GM12865 (cell line): ENCODE results near the gene RYR1.

ENCODE experiments used
- DNase-seq: peaks from one replicate; pipeline ENCODE4 v3.0.0; 2010; ENCODE audit warnings: low read depth
- H3K4me3 ChIP-seq: 2 replicates; pipeline ENCODE4 v1.5.1; 2011; ENCODE audit warnings: mild to moderate bottlenecking, low read depth, low read length, control low read depth
- TF ChIP-seq, protein P1 (sequence below): IDR thresholded peaks from 2 replicates; pipeline ENCODE4 v1.5.1; 2011; ENCODE audit warnings: low read length, control low read depth, low read depth, inconsistent platforms; ENCODE audit not compliant: insufficient read depth; ENCODE audit errors: missing control alignments

RYR1 gene

DNA sequence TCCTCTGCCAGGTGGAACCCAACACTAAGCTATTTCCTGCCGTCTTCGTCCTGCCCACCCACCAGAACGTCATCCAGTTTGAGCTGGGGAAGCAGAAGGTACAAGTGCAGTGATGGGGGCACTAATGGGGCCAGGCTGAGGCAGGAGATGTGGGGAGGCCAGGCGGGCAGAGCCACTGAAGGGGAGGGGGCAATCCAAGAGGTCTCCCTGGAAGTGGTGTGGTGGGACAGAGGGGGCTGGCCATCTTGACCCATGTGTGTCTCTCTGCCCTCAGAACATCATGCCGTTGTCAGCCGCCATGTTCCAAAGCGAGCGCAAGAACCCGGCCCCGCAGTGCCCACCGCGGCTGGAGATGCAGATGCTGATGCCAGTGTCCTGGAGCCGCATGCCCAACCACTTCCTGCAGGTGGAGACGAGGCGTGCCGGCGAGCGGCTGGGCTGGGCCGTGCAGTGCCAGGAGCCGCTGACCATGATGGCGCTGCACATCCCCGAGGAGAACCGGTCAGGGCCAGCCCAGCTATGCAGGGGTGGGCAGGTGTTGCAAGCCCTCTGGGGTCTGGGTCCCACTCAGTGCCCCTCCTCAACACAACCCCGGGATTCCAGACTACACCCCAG, 49.6 kb downstream of the RYR1 start:
- no peak overlapping the region for H3K4me3 ChIP-seq
- DNase-seq: no peak
- TF ChIP-seq, protein P1, sequence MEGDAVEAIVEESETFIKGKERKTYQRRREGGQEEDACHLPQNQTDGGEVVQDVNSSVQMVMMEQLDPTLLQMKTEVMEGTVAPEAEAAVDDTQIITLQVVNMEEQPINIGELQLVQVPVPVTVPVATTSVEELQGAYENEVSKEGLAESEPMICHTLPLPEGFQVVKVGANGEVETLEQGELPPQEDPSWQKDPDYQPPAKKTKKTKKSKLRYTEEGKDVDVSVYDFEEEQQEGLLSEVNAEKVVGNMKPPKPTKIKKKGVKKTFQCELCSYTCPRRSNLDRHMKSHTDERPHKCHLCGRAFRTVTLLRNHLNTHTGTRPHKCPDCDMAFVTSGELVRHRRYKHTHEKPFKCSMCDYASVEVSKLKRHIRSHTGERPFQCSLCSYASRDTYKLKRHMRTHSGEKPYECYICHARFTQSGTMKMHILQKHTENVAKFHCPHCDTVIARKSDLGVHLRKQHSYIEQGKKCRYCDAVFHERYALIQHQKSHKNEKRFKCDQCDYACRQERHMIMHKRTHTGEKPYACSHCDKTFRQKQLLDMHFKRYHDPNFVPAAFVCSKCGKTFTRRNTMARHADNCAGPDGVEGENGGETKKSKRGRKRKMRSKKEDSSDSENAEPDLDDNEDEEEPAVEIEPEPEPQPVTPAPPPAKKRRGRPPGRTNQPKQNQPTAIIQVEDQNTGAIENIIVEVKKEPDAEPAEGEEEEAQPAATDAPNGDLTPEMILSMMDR: no peak

DNA sequence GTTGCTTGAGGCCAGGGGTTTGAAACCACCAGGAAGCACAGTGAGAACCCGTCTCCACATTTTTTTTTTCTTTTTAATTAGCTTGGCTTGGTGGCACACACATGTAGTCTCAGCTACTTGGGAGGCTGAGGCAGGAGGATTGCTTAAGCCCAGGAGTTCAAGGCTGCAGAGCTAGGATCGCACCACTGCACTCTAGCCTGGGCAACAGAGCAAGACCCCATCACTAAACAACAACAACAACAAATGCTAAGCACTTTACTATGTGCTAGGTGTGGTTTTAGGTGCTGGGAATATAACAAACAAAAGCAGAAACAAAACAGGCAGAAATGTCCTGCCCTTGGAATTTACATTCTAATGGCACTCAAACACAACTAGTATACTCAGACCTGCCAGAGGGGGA, 51.3 kb downstream of the RYR1 start:
- DNase-seq: no peak
- TF ChIP-seq, protein P1: no peak
- H3K4me3 ChIP-seq: no peak overlapping the region

DNA sequence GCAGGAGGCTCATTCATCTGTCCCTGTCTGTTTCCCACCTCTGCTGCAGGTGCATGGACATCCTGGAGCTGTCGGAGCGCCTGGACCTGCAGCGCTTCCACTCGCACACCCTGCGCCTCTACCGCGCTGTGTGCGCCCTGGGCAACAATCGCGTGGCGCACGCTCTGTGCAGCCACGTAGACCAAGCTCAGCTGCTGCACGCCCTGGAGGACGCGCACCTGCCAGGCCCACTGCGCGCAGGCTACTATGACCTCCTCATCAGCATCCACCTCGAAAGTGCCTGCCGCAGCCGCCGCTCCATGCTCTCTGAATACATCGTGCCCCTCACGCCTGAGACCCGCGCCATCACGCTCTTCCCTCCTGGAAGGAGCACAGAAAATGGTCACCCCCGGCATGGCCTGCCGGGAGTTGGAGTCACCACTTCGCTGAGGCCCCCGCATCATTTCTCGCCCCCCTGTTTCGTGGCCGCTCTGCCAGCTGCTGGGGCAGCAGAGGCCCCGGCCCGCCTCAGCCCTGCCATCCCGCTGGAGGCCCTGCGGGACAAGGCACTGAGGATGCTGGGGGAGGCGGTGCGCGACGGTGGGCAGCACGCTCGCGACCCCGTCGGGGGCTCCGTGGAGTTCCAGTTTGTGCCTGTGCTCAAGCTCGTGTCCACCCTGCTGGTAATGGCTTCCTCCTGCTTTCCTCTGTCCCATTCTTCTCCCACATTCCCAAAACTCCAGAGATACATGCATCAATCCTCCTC, 52.2 kb downstream of the RYR1 start:
- no peak overlapping the region for H3K4me3 ChIP-seq
- TF ChIP-seq, protein P1: no peak
- no peak for DNase-seq

GRCh38 chr19:38486731-38487336, 53.3 kb downstream of the RYR1 start:
- no peak overlapping the region for H3K4me3 ChIP-seq
- DNase-seq: no peak
- TF ChIP-seq, protein P1: no peak

DNA sequence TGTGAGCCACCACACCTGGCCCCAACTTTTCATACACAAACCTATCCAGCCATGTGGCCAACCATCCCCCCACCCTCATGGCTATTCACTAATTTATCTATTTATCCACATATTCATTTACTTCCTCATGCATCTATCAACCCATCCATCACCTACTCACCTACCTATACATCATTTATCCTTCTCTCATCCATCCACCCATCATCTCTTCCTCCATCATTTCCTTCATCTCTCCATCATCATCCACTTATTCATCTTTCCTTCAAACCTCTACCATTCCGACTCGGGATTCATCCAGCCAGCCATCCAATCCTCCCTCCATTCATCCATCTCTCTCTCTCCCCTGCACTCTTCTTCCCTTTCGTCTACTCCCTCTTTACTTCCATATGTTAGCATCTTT, 54.6 kb downstream of the RYR1 start:
- DNase-seq: no peak
- H3K4me3 ChIP-seq: no peak overlapping the region
- TF ChIP-seq, protein P1: no peak

DNA sequence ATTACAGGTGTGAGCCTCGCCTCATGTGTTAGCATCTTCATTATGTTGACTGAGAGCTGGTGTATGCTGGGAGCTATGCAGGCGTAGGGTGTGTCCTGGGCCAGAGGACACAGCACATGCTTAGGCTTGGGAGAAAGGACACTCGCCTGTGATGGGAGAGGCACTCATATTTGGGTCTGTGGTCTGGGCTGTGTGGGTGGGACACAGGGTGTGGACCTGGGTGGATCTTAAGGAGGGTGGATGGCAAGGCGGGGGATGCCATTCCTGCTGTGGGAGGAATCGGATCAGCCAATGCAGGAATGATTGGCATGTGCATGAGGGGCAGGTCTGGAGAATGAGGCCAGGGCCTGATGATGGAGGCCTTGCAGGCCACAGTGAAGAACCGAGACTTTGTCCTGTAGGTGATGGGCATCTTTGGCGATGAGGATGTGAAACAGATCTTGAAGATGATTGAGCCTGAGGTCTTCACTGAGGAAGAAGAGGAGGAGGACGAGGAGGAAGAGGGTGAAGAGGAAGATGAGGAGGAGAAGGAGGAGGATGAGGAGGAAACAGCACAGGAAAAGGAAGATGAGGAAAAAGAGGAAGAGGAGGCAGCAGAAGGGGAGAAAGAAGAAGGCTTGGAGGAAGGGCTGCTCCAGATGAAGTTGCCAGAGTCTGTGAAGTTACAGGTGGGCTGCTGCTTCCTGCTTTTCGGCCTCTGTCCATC, 55.4 kb downstream of the RYR1 start:
- H3K4me3 ChIP-seq: no peak overlapping the region
- no peak for DNase-seq
- TF ChIP-seq, protein P1: no peak
